ENCODE data around the gene PPP2R2D.

The PPP2R2D gene

DNA sequence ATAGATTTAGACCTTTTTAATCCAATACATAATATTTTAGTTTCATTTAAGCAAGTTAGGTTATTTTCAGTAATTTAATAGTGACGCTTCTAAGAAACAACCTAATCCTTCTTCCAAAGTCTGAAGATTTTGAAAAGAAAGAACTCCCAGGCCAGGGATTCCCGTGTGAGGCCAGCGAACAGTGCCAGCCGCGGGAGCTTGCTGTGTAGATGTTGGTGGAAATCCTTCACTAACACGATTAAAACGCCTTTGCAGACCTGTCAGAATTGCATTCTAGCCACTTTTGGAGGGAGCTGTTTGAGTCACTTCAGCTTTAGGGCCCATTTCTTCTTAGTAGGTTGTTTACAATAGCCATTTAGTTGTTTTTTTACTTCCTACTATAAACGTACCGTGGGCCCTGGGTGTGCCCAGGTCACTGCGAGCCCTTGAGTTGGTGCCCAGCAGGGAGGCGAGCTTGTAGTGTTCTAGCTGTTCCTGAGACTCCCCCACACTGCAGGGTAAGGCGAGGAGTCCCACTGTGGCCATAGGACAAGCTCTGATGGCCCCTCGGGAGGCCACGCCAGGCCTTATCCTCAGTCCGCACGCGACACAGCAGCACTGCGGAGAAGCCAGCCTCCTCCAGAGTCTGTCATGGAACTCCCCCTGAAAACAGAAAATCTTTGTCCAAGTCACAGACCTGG lies 32.3 kb downstream of the PPP2R2D start:
- no peak overlapping the region for H3K27ac ChIP-seq
- peaks cover 8% of the 10 kb centered on the region for H3K36me3 ChIP-seq (replicated peaks)
- no peak overlapping the region for H3K4me3 ChIP-seq (ENCODE audit: low read depth, low read length)
- TF ChIP-seq, protein P1, sequence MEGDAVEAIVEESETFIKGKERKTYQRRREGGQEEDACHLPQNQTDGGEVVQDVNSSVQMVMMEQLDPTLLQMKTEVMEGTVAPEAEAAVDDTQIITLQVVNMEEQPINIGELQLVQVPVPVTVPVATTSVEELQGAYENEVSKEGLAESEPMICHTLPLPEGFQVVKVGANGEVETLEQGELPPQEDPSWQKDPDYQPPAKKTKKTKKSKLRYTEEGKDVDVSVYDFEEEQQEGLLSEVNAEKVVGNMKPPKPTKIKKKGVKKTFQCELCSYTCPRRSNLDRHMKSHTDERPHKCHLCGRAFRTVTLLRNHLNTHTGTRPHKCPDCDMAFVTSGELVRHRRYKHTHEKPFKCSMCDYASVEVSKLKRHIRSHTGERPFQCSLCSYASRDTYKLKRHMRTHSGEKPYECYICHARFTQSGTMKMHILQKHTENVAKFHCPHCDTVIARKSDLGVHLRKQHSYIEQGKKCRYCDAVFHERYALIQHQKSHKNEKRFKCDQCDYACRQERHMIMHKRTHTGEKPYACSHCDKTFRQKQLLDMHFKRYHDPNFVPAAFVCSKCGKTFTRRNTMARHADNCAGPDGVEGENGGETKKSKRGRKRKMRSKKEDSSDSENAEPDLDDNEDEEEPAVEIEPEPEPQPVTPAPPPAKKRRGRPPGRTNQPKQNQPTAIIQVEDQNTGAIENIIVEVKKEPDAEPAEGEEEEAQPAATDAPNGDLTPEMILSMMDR (IDR thresholded peaks at IDR 0.05; ENCODE audit: low read depth, low read length, missing control alignments) = no peak
- H3K27me3 ChIP-seq (replicated peaks) = no peaks in the 10 kb centered on the region
- in situ Hi-C loops (cut with HindIII; ENCODE audit: low pct_ligation_motif_present, low sequenced_read_pairs) = no loop called here
- no peak for DNase-seq

DNA sequence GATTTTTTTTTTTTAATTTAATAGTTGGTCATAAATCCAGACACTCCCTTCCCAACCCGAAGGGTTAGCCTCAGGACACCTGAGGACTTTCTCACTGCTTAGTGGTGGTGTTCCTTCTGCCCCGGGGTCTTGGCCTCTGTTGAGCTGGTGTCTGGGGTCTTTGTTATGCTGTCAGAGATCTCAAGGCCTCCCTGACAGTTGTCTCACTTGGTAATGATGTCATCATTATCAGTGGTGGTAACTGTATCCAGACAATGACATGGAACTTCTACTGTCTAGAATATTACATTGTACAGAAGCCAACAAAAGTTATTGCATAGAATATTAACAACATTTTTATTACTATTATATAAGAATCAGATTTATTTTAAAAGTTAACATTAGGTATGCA lies 32.9 kb downstream of the PPP2R2D start:
- Histone ChIP-seq H3K36me3 (replicated peaks) (peaks cover 13% of the 10 kb centered on the region), H3K27me3 (replicated peaks) (no peaks in the 10 kb centered on the region), H3K27ac (no peak overlapping the region), H3K4me3 (ENCODE audit: low read depth, low read length) (no peak overlapping the region)
- DNase-seq = no peak
- TF ChIP-seq, protein P1 (IDR thresholded peaks at IDR 0.05; ENCODE audit: low read depth, low read length, missing control alignments) = no peak
- in situ Hi-C loops (cut with HindIII; ENCODE audit: low pct_ligation_motif_present, low sequenced_read_pairs) = no loop called here

DNA sequence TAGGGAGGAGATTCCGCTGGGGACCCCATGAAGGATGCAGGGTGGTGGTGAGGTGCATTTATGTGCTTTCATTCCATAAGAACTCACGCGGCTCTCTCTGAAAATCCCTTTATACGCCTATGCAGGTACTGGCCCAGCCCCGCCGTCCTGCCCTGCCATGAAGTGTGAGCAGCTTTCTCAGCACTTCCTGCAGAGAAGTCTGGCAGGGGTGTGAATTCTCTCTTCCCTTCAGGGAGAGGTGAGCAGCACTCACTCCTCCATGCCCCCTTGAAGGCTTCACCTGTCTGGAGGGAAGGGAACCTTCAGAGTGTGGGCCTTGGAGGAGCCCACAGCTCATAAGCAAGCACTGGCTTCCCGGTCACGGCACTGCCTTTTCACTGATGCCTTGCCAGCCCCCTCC lies 34.0 kb downstream of the PPP2R2D start:
- DNase-seq = no peak
- Histone ChIP-seq H3K4me3 (ENCODE audit: low read depth, low read length) (no peak overlapping the region), H3K27ac (no peak overlapping the region), H3K27me3 (replicated peaks) (no peaks in the 10 kb centered on the region), H3K36me3 (replicated peaks) (peaks cover 14% of the 10 kb centered on the region)
- TF ChIP-seq, protein P1 (IDR thresholded peaks at IDR 0.05; ENCODE audit: low read depth, low read length, missing control alignments) = no peak
- in situ Hi-C loops (cut with HindIII; ENCODE audit: low pct_ligation_motif_present, low sequenced_read_pairs) = no loop called here

DNA sequence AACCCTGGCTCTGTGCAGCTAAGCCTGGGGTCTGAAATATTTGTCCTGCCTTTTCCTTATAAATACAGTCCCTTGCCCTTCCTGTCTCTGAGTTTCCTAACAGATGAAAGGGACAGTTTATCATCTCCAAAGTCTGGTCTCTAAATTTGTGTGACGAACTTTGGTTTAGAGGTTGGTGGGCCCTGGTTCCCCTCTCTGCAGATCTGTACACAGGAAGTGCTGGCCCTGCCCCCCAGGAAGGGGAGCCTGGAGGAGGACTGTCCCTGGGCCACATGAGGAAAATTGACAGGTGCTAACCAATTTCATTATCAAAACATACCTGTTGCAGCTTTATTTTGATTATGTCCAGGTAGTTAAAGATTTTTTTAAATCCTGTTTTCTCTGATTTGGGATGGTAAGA lies 34.5 kb downstream of the PPP2R2D start:
- Histone ChIP-seq H3K4me3 (ENCODE audit: low read depth, low read length) (no peak overlapping the region), H3K27me3 (replicated peaks) (no peaks in the 10 kb centered on the region), H3K27ac (no peak overlapping the region), H3K36me3 (replicated peaks) (peaks cover 14% of the 10 kb centered on the region)
- DNase-seq = no peak
- in situ Hi-C loops (cut with HindIII; ENCODE audit: low pct_ligation_motif_present, low sequenced_read_pairs) = no loop called here
- TF ChIP-seq, protein P1 (IDR thresholded peaks at IDR 0.05; ENCODE audit: low read depth, low read length, missing control alignments) = no peak

DNA sequence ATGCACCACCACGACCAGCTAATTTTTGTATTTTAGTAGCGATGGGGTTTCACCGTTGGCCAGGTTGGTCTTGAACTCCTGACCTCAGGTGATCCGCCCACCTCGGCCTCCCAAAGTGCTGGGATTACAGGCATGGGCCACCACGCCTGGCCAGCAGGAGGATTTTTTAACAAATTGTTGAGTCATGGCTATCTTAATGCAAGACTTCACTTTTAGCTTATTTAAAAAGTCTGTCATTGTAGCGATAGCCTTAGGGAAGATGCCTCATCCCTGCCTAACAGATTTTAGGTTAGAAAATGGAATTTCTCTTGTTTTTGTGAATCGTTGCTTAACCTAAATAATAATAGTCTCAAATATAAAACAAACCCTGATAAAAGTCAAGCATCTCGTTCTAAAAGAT lies 35.5 kb downstream of the PPP2R2D start:
- Histone ChIP-seq H3K27me3 (replicated peaks) (no peaks in the 10 kb centered on the region), H3K4me3 (ENCODE audit: low read depth, low read length) (no peak overlapping the region), H3K27ac (no peak overlapping the region), H3K36me3 (replicated peaks) (peaks cover 19% of the 10 kb centered on the region)
- TF ChIP-seq, protein P1 (IDR thresholded peaks at IDR 0.05; ENCODE audit: low read depth, low read length, missing control alignments) = no peak
- DNase-seq = no peak
- in situ Hi-C loops (cut with HindIII; ENCODE audit: low pct_ligation_motif_present, low sequenced_read_pairs) = no loop called here

DNA sequence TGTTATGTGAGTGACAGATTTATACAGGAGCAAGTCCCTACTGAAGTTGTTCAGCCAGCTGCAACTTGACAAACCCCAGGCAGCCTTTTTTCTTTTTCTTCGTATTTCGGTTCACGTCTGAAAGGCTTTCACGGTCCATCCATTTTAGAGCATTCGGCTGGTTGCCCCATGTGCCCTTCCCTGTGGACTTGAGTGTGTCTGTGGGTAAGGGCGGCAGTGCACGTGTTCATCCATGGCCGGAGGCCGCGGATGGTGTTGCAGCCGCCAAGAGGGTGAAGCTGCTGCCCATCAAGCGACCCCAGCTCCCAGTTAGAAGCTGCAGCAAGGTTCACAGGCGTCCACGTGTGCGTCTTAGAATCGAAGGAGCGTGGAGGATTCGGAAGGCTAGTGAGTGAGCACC lies 35.9 kb downstream of the PPP2R2D start:
- Histone ChIP-seq H3K27me3 (replicated peaks) (no peaks in the 10 kb centered on the region), H3K4me3 (ENCODE audit: low read depth, low read length) (no peak overlapping the region), H3K36me3 (replicated peaks) (peaks cover 19% of the 10 kb centered on the region), H3K27ac (no peak overlapping the region)
- in situ Hi-C loops (cut with HindIII; ENCODE audit: low pct_ligation_motif_present, low sequenced_read_pairs) = no loop called here
- TF ChIP-seq, protein P1 (IDR thresholded peaks at IDR 0.05; ENCODE audit: low read depth, low read length, missing control alignments) = no peak
- no peak for DNase-seq

Data from brain microvascular endothelial cell (primary cell).